Measurements from ENCODE around the gene CAPN1. TPM values are rescaled to one million over a fixed set of nuclear protein-coding genes. Genes with fewer than 3 reads are reported as not detected.
A peak's percentile ranks its signal among the peaks of the same experiment; 100 is the strongest.
"Not testable (repeated sequence)": the region's sequence is repeated elsewhere in the genome, so short reads cannot be mapped to it uniquely, and the experiment has no call there.

CAPN1 gene
- total and polyA plus RNA-seq, 2 experiments from 2014 or later, result 133 to 202 TPM

- no peak overlapping the region for H3K4me3 ChIP-seq
- no peaks in the 10 kb centered on the region for H3K79me2 ChIP-seq
- H3K27me3 ChIP-seq, result no peaks in the 10 kb centered on the region
- 86% methylated on average over 2 of the region's 2 CpGs for WGBS (ENCODE audit: low lambda C conversion rate, missing lambda C conversion rate)
- no peak overlapping the region for H2AFZ ChIP-seq
- H3K4me2 ChIP-seq, result no peak overlapping the region
- TF ChIP-seq CTCF (IDR thresholded peaks at IDR 0.05; ENCODE audit: poor library complexity) (no peak), EZH2 (IDR thresholded peaks at IDR 0.05; ENCODE audit: borderline replicate concordance) (no peak), EZH2phosphoT487 (IDR thresholded peaks at IDR 0.05; ENCODE audit: low read depth, severe bottlenecking, unreplicated experiment) (no peak)
- H3K9me2 ChIP-seq (replicated peaks; ENCODE audit: insufficient read depth), result no peaks in the 10 kb centered on the region
- H4K20me1 ChIP-seq (ENCODE audit: insufficient read depth, poor library complexity, severe bottlenecking), result no peaks in the 10 kb centered on the region
- no peak for DNase-seq (ENCODE audit: low spot score)
- H3K4me1 ChIP-seq (ENCODE audit: insufficient read depth), result peaks cover 8% of the 10 kb centered on the region
- no peaks in the 10 kb centered on the region for H3K9me3 ChIP-seq (ENCODE audit: low read depth)
- H3K36me3 ChIP-seq (replicated peaks; ENCODE audit: insufficient read depth, low read depth), result no peaks in the 10 kb centered on the region
- H3K27ac ChIP-seq, result no peak overlapping the region
Observed at GRCh38 chr11:65147352-65148075, 34.2 kb upstream of the CAPN1 start.

GRCh38 chr11:65148657-65149056 is 33.1 kb upstream of the CAPN1 start:
- no peak overlapping the region for H2AFZ ChIP-seq
- no peak for DNase-seq (ENCODE audit: low spot score)
- H3K9me2 ChIP-seq (replicated peaks; ENCODE audit: insufficient read depth), result no peaks in the 10 kb centered on the region
- 83% methylated on average over 5 of the region's 5 CpGs for WGBS (ENCODE audit: low lambda C conversion rate, missing lambda C conversion rate)
- no peaks in the 10 kb centered on the region for H3K27me3 ChIP-seq
- H4K20me1 ChIP-seq (ENCODE audit: insufficient read depth, poor library complexity, severe bottlenecking), result no peaks in the 10 kb centered on the region
- no peak overlapping the region for H3K27ac ChIP-seq
- no peaks in the 10 kb centered on the region for H3K79me2 ChIP-seq
- no peak overlapping the region for H3K4me2 ChIP-seq
- no peak overlapping the region for H3K4me3 ChIP-seq
- H3K36me3 ChIP-seq (replicated peaks; ENCODE audit: insufficient read depth, low read depth), result no peaks in the 10 kb centered on the region
- no peaks in the 10 kb centered on the region for H3K9me3 ChIP-seq (ENCODE audit: low read depth)
- H3K4me1 ChIP-seq (ENCODE audit: insufficient read depth), result peaks cover 8% of the 10 kb centered on the region
- TF ChIP-seq CTCF (IDR thresholded peaks at IDR 0.05; ENCODE audit: poor library complexity) (no peak), EZH2 (IDR thresholded peaks at IDR 0.05; ENCODE audit: borderline replicate concordance) (no peak), EZH2phosphoT487 (IDR thresholded peaks at IDR 0.05; ENCODE audit: low read depth, severe bottlenecking, unreplicated experiment) (no peak)

- H3K4me1 ChIP-seq (ENCODE audit: insufficient read depth); H4K20me1 ChIP-seq (ENCODE audit: insufficient read depth, poor library complexity, severe bottlenecking); DNase-seq (ENCODE audit: low spot score); H3K27me3 ChIP-seq; H3K36me3 ChIP-seq (replicated peaks; ENCODE audit: insufficient read depth, low read depth); H3K79me2 ChIP-seq; H2AFZ ChIP-seq; H3K4me3 ChIP-seq; H3K9me2 ChIP-seq (replicated peaks; ENCODE audit: insufficient read depth); H3K9me3 ChIP-seq (ENCODE audit: low read depth): not testable (repeated sequence)
- Histone ChIP-seq H3K4me2 (peak overlapping the region; percentile 38), H3K27ac (peak overlapping the region; percentile 25)
- WGBS (ENCODE audit: low lambda C conversion rate, missing lambda C conversion rate), result 81% methylated on average over 10 of the region's 10 CpGs
Observed at GRCh38 chr11:65150131-65150508, 31.6 kb upstream of the CAPN1 start.

GRCh38 chr11:65150509-65151299 is 31.0 kb upstream of the CAPN1 start:
- no peak overlapping the region for H2AFZ ChIP-seq
- H3K36me3 ChIP-seq (replicated peaks; ENCODE audit: insufficient read depth, low read depth), result no peaks in the 10 kb centered on the region
- TF ChIP-seq EZH2phosphoT487 (IDR thresholded peaks at IDR 0.05; ENCODE audit: low read depth, severe bottlenecking, unreplicated experiment), result no peak
- TF ChIP-seq CTCF (IDR thresholded peaks at IDR 0.05; ENCODE audit: poor library complexity), result no peak
- no peak for TF ChIP-seq EZH2 (IDR thresholded peaks at IDR 0.05; ENCODE audit: borderline replicate concordance)
- H4K20me1 ChIP-seq (ENCODE audit: insufficient read depth, poor library complexity, severe bottlenecking), result no peaks in the 10 kb centered on the region
- DNase-seq (ENCODE audit: low spot score), result peak; percentile 84
- no peak overlapping the region for H3K4me3 ChIP-seq
- peak overlapping the region; percentile 25 for H3K27ac ChIP-seq
- H3K27me3 ChIP-seq, result no peaks in the 10 kb centered on the region
- peaks cover 8% of the 10 kb centered on the region for H3K4me1 ChIP-seq (ENCODE audit: insufficient read depth)
- peak overlapping the region; percentile 38 for H3K4me2 ChIP-seq
- no peaks in the 10 kb centered on the region for H3K79me2 ChIP-seq
- H3K9me2 ChIP-seq (replicated peaks; ENCODE audit: insufficient read depth), result no peaks in the 10 kb centered on the region
- H3K9me3 ChIP-seq (ENCODE audit: low read depth), result no peaks in the 10 kb centered on the region
- 43% methylated on average over 12 of the region's 12 CpGs for WGBS (ENCODE audit: low lambda C conversion rate, missing lambda C conversion rate)
